Peyer's patch (tissue), 4 donors: ENCODE measurements around the gene DAZAP1.

ENCODE experiments used
- CTCF ChIP-seq, 6 experiments: fragments of 450-650 bp in 4 of 6; fragments of 200-600 bp in 2 of 6; sonication (generic) in 1 of 6; IDR thresholded peaks; one replicate each; pipeline ENCODE4 v1.5.1; 2017 to 2019; ENCODE audit warnings: antibody characterized with exemption in 6 of 6, mild to moderate bottlenecking in 3 of 6, moderate library complexity in 1 of 6
- POLR2A ChIP-seq, 2 donors: fragments of 450-650 bp; IDR thresholded peaks; one replicate each; pipeline ENCODE4 v1.5.1; 2017; ENCODE audit warnings: antibody characterized with exemption in 2 of 2, mild to moderate bottlenecking in 2 of 2, moderate library complexity in 2 of 2

- TF ChIP-seq POLR2A (IDR thresholded peaks at IDR 0.05) (no peak), CTCF (IDR thresholded peaks at IDR 0.05) (no peak)
These were observed 5.5 kb upstream of the DAZAP1 start for GRCh38 chr19:1401889-1402217.
